GDM1 (cell line): ENCODE data around the gene PXK.

Source experiments
- DNase-seq: peaks from one replicate; lab custom pipeline; 2025; lab: John Stamatoyannopoulos, UW

The PXK gene

DNA sequence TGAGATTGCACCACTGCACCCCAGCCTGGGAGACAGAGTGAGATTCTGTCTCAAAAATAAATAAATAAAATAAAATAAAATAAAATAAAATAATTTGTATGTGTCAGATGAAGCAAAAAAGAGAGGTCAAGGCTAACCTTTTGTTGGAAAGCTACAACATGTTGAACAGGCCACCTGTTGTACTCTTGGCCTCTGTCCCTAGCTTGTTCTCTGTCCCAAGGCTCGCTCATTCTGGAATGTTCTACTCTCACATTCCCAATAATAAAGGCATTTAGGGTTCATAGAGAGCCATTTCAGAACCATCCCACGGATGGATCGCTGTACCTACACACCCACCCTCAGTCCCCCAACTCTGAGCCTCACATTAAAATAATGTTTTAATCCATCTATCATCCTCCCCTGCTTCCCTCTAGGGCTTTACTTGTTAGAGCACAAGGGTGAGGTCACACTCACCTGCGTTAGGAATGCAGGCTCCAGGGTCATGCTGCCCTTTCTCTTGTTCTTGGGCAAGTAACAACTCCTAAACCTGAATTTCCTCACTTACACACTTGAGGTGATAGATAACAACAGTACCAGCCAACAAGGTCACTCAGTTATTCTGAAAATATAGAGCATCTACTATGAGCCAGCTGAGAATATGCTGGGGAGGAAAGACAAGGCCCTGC, 134.3 kb downstream of the PXK start:
- no peak for DNase-seq

DNA sequence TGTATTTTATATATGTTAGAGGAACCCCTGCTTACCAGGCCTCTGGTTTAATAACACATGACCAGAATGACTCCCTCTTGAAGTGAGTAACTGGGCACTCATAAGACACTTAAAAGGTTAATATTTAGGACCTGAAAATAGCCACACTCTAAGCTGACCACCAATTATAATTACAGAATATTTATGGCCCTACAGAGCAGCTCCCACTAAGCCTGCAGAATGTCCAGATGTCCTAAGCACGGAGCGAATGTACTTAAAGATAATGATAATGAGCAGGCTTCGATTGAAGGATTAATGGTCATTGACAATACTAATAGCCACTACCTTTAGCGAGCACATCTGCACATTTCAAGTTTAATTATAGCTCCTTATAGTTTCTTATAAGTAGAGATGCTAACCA, 136.4 kb downstream of the PXK start:
- DNase-seq, result no peak

DNA sequence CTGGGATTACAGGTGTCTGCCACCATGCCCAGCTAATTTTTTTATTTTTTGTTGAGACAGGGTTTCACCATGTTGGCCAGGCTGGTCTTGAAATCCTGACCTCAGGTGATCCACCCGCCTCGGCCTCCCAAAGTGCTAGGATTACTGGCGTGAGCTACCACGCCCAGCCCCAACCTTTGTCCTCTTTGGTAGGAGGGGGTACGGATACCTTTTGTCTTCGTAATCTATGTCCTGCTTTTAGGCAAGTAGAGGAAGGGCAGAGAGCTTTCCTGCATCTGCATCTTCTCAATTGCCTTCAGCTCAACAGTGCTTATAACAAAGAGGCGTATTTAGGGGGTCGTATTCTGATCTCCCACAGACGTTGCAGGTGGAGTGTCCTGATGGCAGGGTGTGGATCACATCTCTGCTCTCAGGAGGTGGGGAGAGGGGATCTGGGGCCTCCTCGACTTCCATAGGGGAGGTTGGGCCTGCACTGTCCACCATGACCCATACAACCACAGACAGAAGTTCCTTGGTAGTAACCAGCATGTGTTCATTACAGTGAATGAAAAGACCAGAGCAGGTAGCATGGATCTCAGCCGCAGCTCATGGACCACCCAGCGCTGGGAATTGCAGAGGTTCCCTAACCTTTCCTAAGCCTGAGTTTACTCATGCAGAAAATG, 137.8 kb downstream of the PXK start:
- no peak for DNase-seq

DNA sequence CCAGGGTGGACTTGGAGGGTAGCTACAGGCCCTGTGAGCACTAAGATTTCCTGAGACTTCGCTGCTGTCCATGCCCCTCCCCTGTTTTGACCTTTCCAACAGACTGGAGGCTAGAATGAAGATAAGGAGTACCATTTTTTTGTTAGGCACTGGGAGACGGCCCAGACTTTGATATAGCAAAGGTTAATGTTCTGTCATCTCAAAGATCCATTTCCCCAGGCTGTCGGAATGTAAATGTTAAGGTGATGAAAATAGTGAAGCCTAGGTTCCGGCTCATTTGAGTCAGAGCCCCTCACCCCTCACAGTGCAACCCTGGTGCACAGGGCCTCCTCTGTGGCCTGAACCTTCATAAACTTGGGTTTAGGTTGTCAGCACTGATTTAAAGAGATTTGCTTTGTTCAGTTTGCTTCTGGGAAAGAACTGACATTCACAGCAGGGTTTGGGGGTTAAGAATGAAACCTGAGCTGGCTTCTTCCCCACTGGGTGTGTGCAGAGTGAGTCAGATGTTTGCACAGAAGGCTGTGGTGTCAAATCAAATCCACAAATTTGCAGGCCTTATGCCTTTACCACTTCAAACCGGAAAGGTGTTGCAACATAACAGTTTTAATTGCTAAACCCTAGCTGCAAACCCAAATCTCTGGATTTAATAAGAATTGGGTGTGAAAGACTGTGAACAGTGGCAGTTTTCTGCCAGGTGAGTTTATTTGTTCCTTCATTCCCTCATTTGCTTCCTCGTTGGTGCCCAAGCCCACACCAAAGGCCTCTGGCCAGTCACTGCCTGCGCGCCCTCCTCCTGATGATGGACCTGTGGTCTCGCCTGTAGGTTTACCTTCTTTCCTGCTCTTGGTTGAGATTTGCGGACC, 138.6 kb downstream of the PXK start:
- DNase-seq, result peak; percentile 11

DNA sequence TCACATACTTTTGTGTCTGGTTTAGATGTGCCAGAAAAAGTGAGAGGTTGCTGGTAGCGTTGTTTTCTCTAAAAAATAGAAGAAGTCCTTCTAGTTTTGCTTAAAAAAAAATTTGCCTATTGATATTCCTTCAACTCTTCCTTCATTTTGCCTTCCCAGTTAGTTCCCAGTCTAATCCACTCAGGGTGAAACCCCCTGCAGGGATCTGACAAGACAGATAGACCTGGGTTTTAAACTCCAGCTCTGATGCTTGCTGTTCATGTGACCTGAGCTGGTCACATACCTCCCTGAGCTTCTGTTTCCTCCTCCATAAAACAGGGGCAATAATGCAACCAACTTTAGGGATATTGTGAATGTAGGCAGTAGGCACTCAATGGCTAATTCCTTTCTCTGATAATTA, 140.6 kb downstream of the PXK start:
- DNase-seq, result no peak

DNA sequence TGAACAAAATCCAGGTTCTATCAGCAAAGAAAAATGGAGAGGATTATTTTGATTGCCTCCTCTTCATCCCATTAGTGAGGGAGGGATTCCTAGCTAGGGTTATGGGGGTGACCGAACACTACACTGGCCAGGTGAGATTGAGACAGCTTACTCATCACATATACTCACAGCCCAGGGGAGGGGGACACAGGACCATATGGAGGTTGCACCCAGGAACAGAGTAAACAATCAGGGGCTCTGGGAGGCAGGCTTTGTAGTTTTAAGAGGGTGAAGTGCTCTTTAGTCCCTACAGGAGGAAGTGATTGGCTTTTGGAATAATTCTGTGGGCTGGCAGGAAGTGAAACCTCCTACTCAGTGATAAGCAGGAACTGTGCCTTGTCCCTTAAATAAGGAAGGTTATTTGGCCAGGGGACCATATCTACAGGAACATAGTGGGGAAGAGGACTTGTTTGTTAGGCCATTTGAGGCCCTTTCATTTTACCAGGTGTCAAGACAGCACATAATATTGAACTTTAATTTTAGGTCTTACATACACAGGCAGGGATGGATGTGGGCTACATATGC, 141.7 kb downstream of the PXK start:
- peak; percentile 11 for DNase-seq

DNA sequence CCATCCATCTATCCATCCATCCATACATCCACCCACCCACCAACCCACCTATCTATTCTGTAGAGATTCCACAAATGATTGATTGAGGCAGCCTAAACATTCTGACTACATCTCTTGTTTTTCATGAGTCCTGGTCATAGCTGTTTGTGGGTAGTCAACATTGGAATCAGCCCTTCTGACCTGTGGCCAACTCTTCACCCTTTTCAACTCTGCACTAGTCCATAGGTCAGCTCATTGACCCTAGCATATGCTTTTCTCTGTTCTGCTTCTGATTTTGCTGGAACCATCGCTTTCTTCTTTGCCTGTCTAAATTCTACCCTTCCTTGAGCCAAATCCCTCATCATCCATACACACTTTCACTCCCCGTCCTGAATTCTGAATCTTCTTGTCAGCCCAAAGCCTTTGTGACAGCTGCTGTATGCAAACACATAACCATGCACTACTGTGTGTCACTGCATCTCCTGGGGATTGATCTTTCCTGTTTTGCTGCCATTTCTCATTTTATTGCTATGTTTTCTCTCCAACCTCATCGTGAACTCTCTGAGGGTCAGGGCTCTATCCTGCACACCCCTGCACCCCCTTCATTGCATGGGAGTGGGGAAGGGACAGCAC, 142.4 kb downstream of the PXK start:
- no peak for DNase-seq
